Measurements from ENCODE around the gene STK38. TPM values are rescaled to one million over a fixed set of nuclear protein-coding genes. Genes with fewer than 3 reads are reported as not detected.

Gene STK38
- total and polyA plus RNA-seq, 2 of the 13 experiments (the other 11 are each of a cell fraction or from before 2014, with no cell fraction given), result 10.3 to 20.7 TPM

GRCh38 chr6:36546920-36547645, at the start of gene STK38 (continued):
- peak; percentile 83; the same call in 1 of the 2 replicates for TF ChIP-seq NFAT5 (CRISPR knock-in tag; IDR thresholded peaks at IDR 0.05)
- TF ChIP-seq ZFYVE20 (CRISPR knock-in tag; IDR thresholded peaks at IDR 0.05; ENCODE audit: borderline replicate concordance, low read depth), result no peak
- TF ChIP-seq ZNF382 (CRISPR knock-in tag; IDR thresholded peaks at IDR 0.05; ENCODE audit: borderline replicate concordance), result no peak
- TF ChIP-seq ZNF672 (CRISPR knock-in tag; IDR thresholded peaks at IDR 0.05), result no peak
- TF ChIP-seq ZFP1 (CRISPR knock-in tag; IDR thresholded peaks at IDR 0.05), result peak; percentile 42; the same call in 1 of the 2 replicates
- peak; percentile 89 for TF ChIP-seq NR0B2 (CRISPR knock-in tag; IDR thresholded peaks at IDR 0.05)
- TF ChIP-seq, protein P1, sequence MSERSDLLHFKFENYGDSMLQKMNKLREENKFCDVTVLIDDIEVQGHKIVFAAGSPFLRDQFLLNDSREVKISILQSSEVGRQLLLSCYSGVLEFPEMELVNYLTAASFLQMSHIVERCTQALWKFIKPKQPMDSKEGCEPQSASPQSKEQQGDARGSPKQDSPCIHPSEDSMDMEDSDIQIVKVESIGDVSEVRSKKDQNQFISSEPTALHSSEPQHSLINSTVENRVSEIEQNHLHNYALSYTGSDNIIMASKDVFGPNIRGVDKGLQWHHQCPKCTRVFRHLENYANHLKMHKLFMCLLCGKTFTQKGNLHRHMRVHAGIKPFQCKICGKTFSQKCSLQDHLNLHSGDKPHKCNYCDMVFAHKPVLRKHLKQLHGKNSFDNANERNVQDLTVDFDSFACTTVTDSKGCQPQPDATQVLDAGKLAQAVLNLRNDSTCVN (CRISPR knock-in tag; IDR thresholded peaks at IDR 0.05; ENCODE audit: borderline replicate concordance), result no peak; the same call in 1 of the 2 replicates
- TF ChIP-seq ETV5 (CRISPR knock-in tag; IDR thresholded peaks at IDR 0.05; ENCODE audit: borderline replicate concordance), result no peak
- peak; percentile 93; the same call in 1 of the 2 replicates for TF ChIP-seq STAT6 (CRISPR knock-in tag; IDR thresholded peaks at IDR 0.05; ENCODE audit: borderline replicate concordance)
- TF ChIP-seq BORCS8-MEF2B (CRISPR knock-in tag; IDR thresholded peaks at IDR 0.05), result peak; percentile 80
- peak; percentile 71 for TF ChIP-seq SOX5 (CRISPR knock-in tag; IDR thresholded peaks at IDR 0.05; ENCODE audit: borderline replicate concordance)
- no peak; the same call in 1 of the 2 replicates for TF ChIP-seq ZNF850 (CRISPR knock-in tag; conservative IDR thresholded peaks at IDR 0.05)
- peak; percentile 54; the same call in 1 of the 2 replicates for TF ChIP-seq GATAD1 (CRISPR knock-in tag; IDR thresholded peaks at IDR 0.05)
- TF ChIP-seq SOX6 (IDR thresholded peaks at IDR 0.05), result no peak
- peak; percentile 86 for TF ChIP-seq SOX6 (CRISPR knock-in tag; IDR thresholded peaks at IDR 0.05)
- peak; percentile 59; the same call in 1 of the 2 replicates for TF ChIP-seq ARNT2 (CRISPR knock-in tag; IDR thresholded peaks at IDR 0.05; ENCODE audit: low read depth)
- TF ChIP-seq ZNF101 (CRISPR knock-in tag; IDR thresholded peaks at IDR 0.05; ENCODE audit: borderline replicate concordance, low read depth), result no peak
- TF ChIP-seq ZNF121 (CRISPR knock-in tag; IDR thresholded peaks at IDR 0.05), result peak; percentile 98
- no peak for TF ChIP-seq REXO4 (CRISPR knock-in tag; IDR thresholded peaks at IDR 0.05; ENCODE audit: borderline replicate concordance)
- TF ChIP-seq MAFF (IDR thresholded peaks at IDR 0.05; ENCODE audit: low read depth, low read length), result no peak
- TF ChIP-seq CC2D1A (CRISPR knock-in tag; IDR thresholded peaks at IDR 0.05), result no peak
